MM.1S (cell line): ENCODE results near the gene TOM1L1.

Source experiments
- DNase-seq: peaks from one replicate; pipeline ENCODE4 v3.0.0-alpha.2; 2015
- H2AFZ ChIP-seq: fragments of 300-600 bp; sonication (generic); 2 replicates; pipeline ENCODE4 v1.6.0; 2016; ENCODE audit warnings: antibody characterized with exemption, low read length
- H3F3A ChIP-seq: fragments of 300-600 bp; sonication (generic); 2 replicates; pipeline ENCODE4 v1.6.1; 2016; ENCODE audit warnings: mild to moderate bottlenecking, antibody characterized with exemption, low read length, moderate library complexity, mixed read lengths; ENCODE audit not compliant: insufficient read depth
- H3K27ac ChIP-seq: fragments of 300-600 bp; sonication (generic); 2 replicates; pipeline ENCODE4 v1.5.1; 2016; ENCODE audit warnings: mild to moderate bottlenecking, low read length
- H3K27me3 ChIP-seq: fragments of 300-600 bp; sonication (generic); replicated peaks from 2 replicates; pipeline ENCODE4 v1.6.0; 2016; ENCODE audit warnings: low read length; ENCODE audit not compliant: insufficient read depth
- H3K36me3 ChIP-seq: fragments of 300-600 bp; sonication (generic); replicated peaks from 2 replicates; pipeline ENCODE4 v1.6.1; 2016; ENCODE audit warnings: mild to moderate bottlenecking, low read length, mixed read lengths; ENCODE audit not compliant: insufficient read depth
- H3K4me1 ChIP-seq: fragments of 300-600 bp; sonication (generic); 2 replicates; pipeline ENCODE4 v1.6.1; 2016; ENCODE audit warnings: low read length, mixed read lengths
- H3K4me2 ChIP-seq: fragments of 300-600 bp; sonication (generic); 2 replicates; pipeline ENCODE4 v1.6.0; 2016; ENCODE audit warnings: low read depth, low read length
- H3K4me3 ChIP-seq: fragments of 300-600 bp; sonication (generic); 2 replicates; pipeline ENCODE4 v1.5.1; 2016; ENCODE audit warnings: low read length, mixed read lengths
- H3K79me2 ChIP-seq: fragments of 300-600 bp; sonication (generic); 2 replicates; pipeline ENCODE4 v1.6.1; 2016; ENCODE audit warnings: mixed run types, low read length, mixed read lengths
- H3K9ac ChIP-seq: fragments of 300-600 bp; sonication (generic); 2 replicates; pipeline ENCODE4 v1.6.1; 2016; ENCODE audit warnings: low read length, mixed read lengths
- H3K9me2 ChIP-seq: fragments of 300-600 bp; sonication (generic); replicated peaks from 2 replicates; pipeline ENCODE4 v1.6.1; 2016; ENCODE audit warnings: mild to moderate bottlenecking, low read length, mixed read lengths; ENCODE audit not compliant: insufficient read depth
- H3K9me3 ChIP-seq: fragments of 300-600 bp; sonication (generic); replicated peaks from 2 replicates; pipeline ENCODE4 v1.6.1; 2016; ENCODE audit warnings: mild to moderate bottlenecking, low read length, mixed read lengths; ENCODE audit not compliant: insufficient read depth
- H4K20me1 ChIP-seq: fragments of 300-600 bp; sonication (generic); 2 replicates; pipeline ENCODE4 v1.6.1; 2016; ENCODE audit warnings: mild to moderate bottlenecking, low read length, moderate library complexity, mixed read lengths; ENCODE audit not compliant: insufficient read depth
- CTCF ChIP-seq: fragments of 300-600 bp; sonication (generic); IDR thresholded peaks from 2 replicates; pipeline ENCODE4 v1.5.1; 2016; ENCODE audit warnings: antibody characterized with exemption, low read length, mixed read lengths
- EZH2 ChIP-seq: fragments of 300-600 bp; sonication (generic); optimal IDR thresholded peaks from 2 replicates; pipeline ENCODE3; 2017; ENCODE audit warnings: low read depth, mild to moderate bottlenecking, antibody characterized with exemption, low read length, mixed read lengths
- EZH2phosphoT487 ChIP-seq: fragments of 300-600 bp; sonication (generic); IDR thresholded peaks from 2 replicates; pipeline ENCODE4 v1.6.1; 2018; ENCODE audit warnings: antibody characterized with exemption, low read length

The TOM1L1 gene

GRCh38 chr17:54971901-54972300 lies 71.2 kb downstream of the TOM1L1 start:
- H3K9ac ChIP-seq: no peak overlapping the region
- no peak overlapping the region for H3K27ac ChIP-seq
- H3K9me3 ChIP-seq: no peaks in the 10 kb centered on the region
- H3F3A ChIP-seq: no peaks in the 10 kb centered on the region
- no peaks in the 10 kb centered on the region for H3K36me3 ChIP-seq
- H3K4me1 ChIP-seq: peaks cover 16% of the 10 kb centered on the region
- H3K9me2 ChIP-seq: no peaks in the 10 kb centered on the region
- H3K27me3 ChIP-seq: no peaks in the 10 kb centered on the region
- peaks cover 13% of the 10 kb centered on the region for H3K79me2 ChIP-seq
- no peak overlapping the region for H2AFZ ChIP-seq
- TF ChIP-seq EZH2phosphoT487: no peak
- no peak for TF ChIP-seq EZH2
- no peak for TF ChIP-seq CTCF
- DNase-seq: no peak
- no peak overlapping the region for H3K4me2 ChIP-seq
- H4K20me1 ChIP-seq: no peaks in the 10 kb centered on the region
- no peak overlapping the region for H3K4me3 ChIP-seq

GRCh38 chr17:54972406-54973138 lies 71.9 kb downstream of the TOM1L1 start:
- H2AFZ ChIP-seq: no peak overlapping the region
- no peaks in the 10 kb centered on the region for H4K20me1 ChIP-seq
- no peak overlapping the region for H3K9ac ChIP-seq
- no peak overlapping the region for H3K27ac ChIP-seq
- no peak for TF ChIP-seq EZH2phosphoT487
- TF ChIP-seq CTCF: no peak
- no peak for TF ChIP-seq EZH2
- no peaks in the 10 kb centered on the region for H3K27me3 ChIP-seq
- H3K4me1 ChIP-seq: peaks cover 13% of the 10 kb centered on the region
- no peaks in the 10 kb centered on the region for H3K9me2 ChIP-seq
- H3K79me2 ChIP-seq: peaks cover 8% of the 10 kb centered on the region
- no peaks in the 10 kb centered on the region for H3F3A ChIP-seq
- H3K36me3 ChIP-seq: no peaks in the 10 kb centered on the region
- no peak for DNase-seq
- H3K4me3 ChIP-seq: no peak overlapping the region
- no peaks in the 10 kb centered on the region for H3K9me3 ChIP-seq
- H3K4me2 ChIP-seq: no peak overlapping the region

GRCh38 chr17:54974759-54975158 lies 74.1 kb downstream of the TOM1L1 start:
- Histone ChIP-seq H3K4me2 (no peak overlapping the region), H3K79me2 (no peaks in the 10 kb centered on the region)

More at GRCh38 chr17:54974759-54975158, 74.1 kb downstream of the TOM1L1 start:
- Histone ChIP-seq H3K36me3 (no peaks in the 10 kb centered on the region), H4K20me1 (no peaks in the 10 kb centered on the region), H3K4me1 (peaks cover 7% of the 10 kb centered on the region), H3K9me3 (no peaks in the 10 kb centered on the region), H3K27me3 (no peaks in the 10 kb centered on the region), H3F3A (no peaks in the 10 kb centered on the region), H3K27ac (no peak overlapping the region), H3K9me2 (no peaks in the 10 kb centered on the region), H3K9ac (no peak overlapping the region), H2AFZ (no peak overlapping the region), H3K4me3 (no peak overlapping the region)
- TF ChIP-seq CTCF: no peak
- no peak for TF ChIP-seq EZH2phosphoT487
- TF ChIP-seq EZH2: no peak
- DNase-seq: no peak
